Thoracic aorta (tissue), 2 donors: Measurements from ENCODE around the gene SHISAL1. TPM values are rescaled to one million over a fixed set of nuclear protein-coding genes. Genes with fewer than 3 reads are reported as not detected.

Experiments used
- ATAC-seq: fragments of 150-250 bp; one replicate; pipeline ENCODE4 v1.8.0; 2017; ENCODE audit warnings: low read depth; ENCODE audit not compliant: insufficient number of reproducible peaks, low FRiP score
- DNase-seq: peaks from one replicate; pipeline ENCODE4 v3.0.0-alpha.2; 2020; ENCODE audit warnings: low spot score
- H3K27ac ChIP-seq, 2 donors: fragments of 200-600 bp; sonication (generic); 1 replicate in 1 of 2; 2 replicates in 1 of 2; pipeline ENCODE4 v1.5.1; 2016; ENCODE audit warnings: mild to moderate bottlenecking in 2 of 2, moderate library complexity in 2 of 2
- H3K27me3 ChIP-seq: fragments of 200-600 bp; sonication (generic); replicated peaks from 2 replicates; pipeline ENCODE4 v1.6.0; 2016; ENCODE audit warnings: mild to moderate bottlenecking; ENCODE audit not compliant: insufficient read depth
- H3K36me3 ChIP-seq: fragments of 200-600 bp; sonication (generic); one replicate; pipeline ENCODE4 v1.5.1; 2016
- H3K4me1 ChIP-seq, 2 donors: fragments of 200-600 bp; sonication (generic); 1 replicate in 1 of 2; 2 replicates in 1 of 2; pipeline versions ENCODE4 v1.5.1 to v1.6.0; 2016; ENCODE audit warnings: low read depth in 2 of 2, mild to moderate bottlenecking in 1 of 2; ENCODE audit not compliant: control insufficient read depth in 1 of 2
- H3K4me3 ChIP-seq: fragments of 200-600 bp; sonication (generic); 2 replicates; pipeline ENCODE4 v1.5.1; 2016; ENCODE audit warnings: mild to moderate bottlenecking
- H3K9me3 ChIP-seq: fragments of 200-600 bp; sonication (generic); 2 replicates; pipeline ENCODE4 v1.5.1; 2016
- total RNA-seq, 2 donors: library from RNA; depleted of rRNA; stranded (reverse); fragments of >200 nt; gene quantifications; one replicate each; pipeline versions ENCODE4 v1.1.0 to v1.2.3, GENCODE V29; 2016
- TF ChIP-seq, protein P1 (sequence below): fragments of 200-600 bp; sonication (generic); IDR thresholded peaks from one replicate; pipeline ENCODE4 v1.5.1; 2019; ENCODE audit warnings: antibody characterized with exemption

The SHISAL1 gene
- total RNA-seq: 1 to 10 TPM in 1 of 2 donors, under 1 TPM in 1; 0.81 to 3.4 TPM

DNA sequence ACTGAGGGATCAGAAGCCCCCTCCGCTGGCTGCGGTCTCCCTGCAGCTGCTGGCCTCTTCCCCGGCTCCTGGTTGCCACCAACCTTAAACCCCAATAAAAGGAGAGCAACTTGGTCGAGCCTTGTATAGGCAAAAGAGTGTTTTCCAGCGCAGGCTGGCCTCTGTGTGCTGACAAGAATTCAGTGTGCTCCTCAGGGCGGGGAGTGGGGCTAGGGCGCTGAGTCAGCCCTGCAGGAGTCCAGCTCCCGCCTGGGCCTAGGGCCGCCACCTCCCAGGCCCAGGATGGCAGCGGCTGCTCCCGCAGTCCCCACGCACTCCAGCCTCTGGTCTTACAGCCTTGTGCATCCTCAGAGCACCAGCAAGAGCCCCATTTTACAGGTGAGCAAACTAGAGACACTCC, at the start of gene SHISAL1:
TSS of gene SHISAL1 (minus strand) at position 186 of the 400 bp plus-strand sequence. CDS start 12,006 bp downstream, outside the sequence.
- no peak within 1 kb of the TSS for H3K27ac ChIP-seq
- no peak for ATAC-seq
- peaks cover 3 to 6% of the 10 kb centered on the region in 2 donors for H3K4me1 ChIP-seq
- no peak for DNase-seq
- no peaks in the 10 kb centered on the region for H3K9me3 ChIP-seq
- no peaks in the 10 kb centered on the region for H3K27me3 ChIP-seq
- TF ChIP-seq, protein P1, sequence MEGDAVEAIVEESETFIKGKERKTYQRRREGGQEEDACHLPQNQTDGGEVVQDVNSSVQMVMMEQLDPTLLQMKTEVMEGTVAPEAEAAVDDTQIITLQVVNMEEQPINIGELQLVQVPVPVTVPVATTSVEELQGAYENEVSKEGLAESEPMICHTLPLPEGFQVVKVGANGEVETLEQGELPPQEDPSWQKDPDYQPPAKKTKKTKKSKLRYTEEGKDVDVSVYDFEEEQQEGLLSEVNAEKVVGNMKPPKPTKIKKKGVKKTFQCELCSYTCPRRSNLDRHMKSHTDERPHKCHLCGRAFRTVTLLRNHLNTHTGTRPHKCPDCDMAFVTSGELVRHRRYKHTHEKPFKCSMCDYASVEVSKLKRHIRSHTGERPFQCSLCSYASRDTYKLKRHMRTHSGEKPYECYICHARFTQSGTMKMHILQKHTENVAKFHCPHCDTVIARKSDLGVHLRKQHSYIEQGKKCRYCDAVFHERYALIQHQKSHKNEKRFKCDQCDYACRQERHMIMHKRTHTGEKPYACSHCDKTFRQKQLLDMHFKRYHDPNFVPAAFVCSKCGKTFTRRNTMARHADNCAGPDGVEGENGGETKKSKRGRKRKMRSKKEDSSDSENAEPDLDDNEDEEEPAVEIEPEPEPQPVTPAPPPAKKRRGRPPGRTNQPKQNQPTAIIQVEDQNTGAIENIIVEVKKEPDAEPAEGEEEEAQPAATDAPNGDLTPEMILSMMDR: no peak
- H3K4me3 ChIP-seq: no peak within 1 kb of the TSS
- no peaks in the 10 kb centered on the region for H3K36me3 ChIP-seq

DNA sequence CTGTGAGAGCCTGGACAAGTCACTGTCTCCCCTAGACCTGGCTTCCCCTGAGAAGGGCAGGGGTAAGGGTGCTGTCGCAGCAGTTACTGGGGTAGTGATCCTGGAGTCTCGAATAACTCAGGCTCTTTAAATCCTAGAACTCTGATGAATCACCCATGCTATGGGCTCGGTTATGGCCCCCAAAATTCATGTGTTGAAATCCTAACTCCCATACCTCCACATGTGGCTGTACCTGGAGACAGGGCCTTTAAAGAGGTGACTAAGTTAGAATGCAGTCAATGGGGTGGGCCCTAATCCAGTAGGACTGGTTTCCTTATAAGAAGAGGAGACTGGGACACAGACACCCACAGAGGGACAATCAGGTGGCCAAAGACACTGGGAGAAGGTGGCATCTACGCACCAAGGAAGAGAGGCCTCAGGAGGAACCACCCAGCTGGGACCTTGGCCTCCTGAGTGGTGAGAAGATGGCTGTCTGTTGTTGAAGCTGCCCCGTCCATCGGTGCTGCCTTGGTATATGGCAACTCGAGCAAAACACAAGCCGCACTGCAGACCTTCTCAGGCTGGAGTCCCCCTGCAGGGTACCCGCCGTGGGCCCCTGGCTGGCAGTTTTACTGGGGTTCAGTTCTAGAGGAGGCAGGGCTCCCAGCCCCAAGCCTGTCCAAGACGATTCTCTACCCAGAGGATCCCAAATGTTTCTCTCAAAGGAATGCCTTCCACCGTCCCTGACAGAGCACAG, 48.8 kb upstream of the SHISAL1 start:
- no peak for DNase-seq
- Histone ChIP-seq H3K4me1 (peaks cover 28 to 72% of the 10 kb centered on the region in 2 donors), H3K4me3 (no peak overlapping the region), H3K9me3 (no peaks in the 10 kb centered on the region), H3K27ac (peak overlapping the region; percentile 71 to 85), H3K27me3 (no peaks in the 10 kb centered on the region), H3K36me3 (no peaks in the 10 kb centered on the region)
- TF ChIP-seq, protein P1: no peak
- no peak for ATAC-seq

- Histone ChIP-seq H3K27me3 (no peaks in the 10 kb centered on the region), H3K27ac (peak overlapping the region; percentile 71 to 85), H3K9me3 (no peaks in the 10 kb centered on the region), H3K4me1 (peaks cover 28 to 72% of the 10 kb centered on the region in 2 donors), H3K36me3 (no peaks in the 10 kb centered on the region), H3K4me3 (peak overlapping the region; percentile 6)
- ATAC-seq (peak; percentile 55), DNase-seq (peak; percentile 53)
- TF ChIP-seq, protein P1: peak; percentile 61
Measured at GRCh38 chr22:44360668-44361381, 48.1 kb upstream of the SHISAL1 start.

DNA sequence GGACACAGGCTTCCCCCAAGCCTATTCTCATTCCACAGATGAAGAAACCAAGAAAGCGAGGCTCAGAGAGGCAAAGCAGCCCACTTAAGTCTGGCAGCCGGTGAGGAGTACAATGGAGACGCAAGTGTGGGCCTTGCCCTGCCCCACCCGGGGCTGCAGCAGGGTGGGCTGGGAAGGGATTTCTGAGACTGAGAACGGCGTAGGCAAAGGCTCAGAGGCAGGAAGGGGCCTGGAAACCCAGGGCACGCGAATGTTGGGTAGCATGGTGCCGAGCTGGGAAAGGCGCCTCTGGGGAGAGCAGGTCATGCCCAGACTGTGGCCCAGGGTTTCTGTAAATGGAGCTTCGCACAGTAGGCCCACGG, 47.5 kb upstream of the SHISAL1 start:
- TF ChIP-seq, protein P1: no peak

GRCh38 chr22:44359496-44360110, 46.9 kb upstream of the SHISAL1 start:
- TF ChIP-seq, protein P1: no peak
- ATAC-seq (no peak), DNase-seq (no peak)
- Histone ChIP-seq H3K9me3 (no peaks in the 10 kb centered on the region), H3K27me3 (no peaks in the 10 kb centered on the region), H3K4me3 (no peak overlapping the region), H3K27ac (peak overlapping the region in 1 of 2 donors; percentile 85), H3K4me1 (peaks cover 28 to 71% of the 10 kb centered on the region in 2 donors), H3K36me3 (no peaks in the 10 kb centered on the region)

More for the DNA sequence above, 47.5 kb upstream of the SHISAL1 start:
- peaks cover 28 to 72% of the 10 kb centered on the region in 2 donors for H3K4me1 ChIP-seq
- H3K27me3 ChIP-seq: no peaks in the 10 kb centered on the region
- no peaks in the 10 kb centered on the region for H3K9me3 ChIP-seq
- ATAC-seq (no peak), DNase-seq (no peak)
- peak overlapping the region; percentile 6 for H3K4me3 ChIP-seq
- H3K36me3 ChIP-seq: no peaks in the 10 kb centered on the region
- peak overlapping the region; percentile 71 to 85 for H3K27ac ChIP-seq
